SU-DHL-6 (cell line): ENCODE results near the gene CPAMD8.

Experiments used
- H2AFZ ChIP-seq: fragments of 200-600 bp; sonication (generic); 2 replicates; pipeline ENCODE4 v1.6.1; 2014; ENCODE audit warnings: low read depth, mild to moderate bottlenecking, moderate library complexity, mixed read lengths, antibody characterized with exemption, low read length; ENCODE audit not compliant: severe bottlenecking
- H3F3A ChIP-seq: fragments of 200-600 bp; shearing (Covaris generic); 2 replicates; pipeline ENCODE4 v1.6.0; 2016; ENCODE audit warnings: antibody characterized with exemption, mild to moderate bottlenecking; ENCODE audit not compliant: insufficient read depth
- H3K27ac ChIP-seq: fragments of 200-600 bp; sonication (generic); 2 replicates; pipeline ENCODE4 v1.5.1; 2016; ENCODE audit warnings: low read depth, mild to moderate bottlenecking, low read length, moderate library complexity, mixed read lengths
- H3K27me3 ChIP-seq: fragments of 200-600 bp; sonication (generic), shearing (Covaris generic); 2 replicates; pipeline ENCODE4 v1.6.0; 2014; ENCODE audit warnings: mild to moderate bottlenecking, low read length
- H3K36me3 ChIP-seq: fragments of 200-600 bp; sonication (generic); 2 replicates; pipeline ENCODE4 v1.6.1; 2014; ENCODE audit warnings: mild to moderate bottlenecking, low read length, mixed read lengths
- H3K4me2 ChIP-seq: fragments of 300-600, 200-600 bp; shearing (Covaris generic), sonication (generic); 2 replicates; pipeline ENCODE4 v1.6.0; 2014; ENCODE audit warnings: low read length, low read depth, mild to moderate bottlenecking; ENCODE audit not compliant: poor library complexity, severe bottlenecking
- H3K4me3 ChIP-seq: fragments of 200-600 bp; sonication (generic); 2 replicates; pipeline ENCODE4 v1.5.1; 2014; ENCODE audit warnings: antibody characterized with exemption, low read length, mild to moderate bottlenecking, mixed read lengths; ENCODE audit not compliant: insufficient read depth, poor library complexity, severe bottlenecking
- H3K79me2 ChIP-seq: fragments of 200-600 bp; sonication (generic); 2 replicates; pipeline ENCODE4 v1.6.1; 2014; ENCODE audit warnings: mild to moderate bottlenecking, low read length, moderate library complexity; ENCODE audit not compliant: insufficient read depth
- H3K9ac ChIP-seq: fragments of 200-600 bp; sonication (generic); 2 replicates; pipeline ENCODE4 v1.7.0; 2014; ENCODE audit warnings: mild to moderate bottlenecking, low read length
- H3K9me2 ChIP-seq: fragments of 200-600 bp; sonication (generic); replicated peaks from 2 replicates; pipeline ENCODE4 v1.6.1; 2014; ENCODE audit warnings: low read length; ENCODE audit not compliant: insufficient read depth
- H3K9me3 ChIP-seq: fragments of 200-600 bp; sonication (generic); 2 replicates; pipeline ENCODE4 v1.6.1; 2014; ENCODE audit warnings: low read length, mixed read lengths; ENCODE audit not compliant: insufficient read depth
- H4K20me1 ChIP-seq: fragments of 200-600 bp; sonication (generic); 2 replicates; pipeline ENCODE4 v1.6.1; 2014; ENCODE audit warnings: low read depth, mild to moderate bottlenecking, antibody characterized with exemption, low read length, moderate library complexity, mixed read lengths
- EZH2phosphoT487 ChIP-seq: fragments of 200-600 bp; sonication (generic), shearing (Covaris generic); conservative IDR thresholded peaks from 2 replicates; pipeline ENCODE4 v1.6.1; 2018; ENCODE audit warnings: mild to moderate bottlenecking, antibody characterized with exemption, low read length, moderate library complexity, mixed read lengths
- TF ChIP-seq, protein P1 (sequence below): fragments of 200-600 bp; sonication (generic); IDR thresholded peaks from one replicate; pipeline ENCODE4 v1.5.1; 2017; ENCODE audit warnings: antibody characterized with exemption, mild to moderate bottlenecking, low read length, moderate library complexity; ENCODE audit not compliant: insufficient read depth, poor library complexity, severe bottlenecking

Gene CPAMD8

DNA sequence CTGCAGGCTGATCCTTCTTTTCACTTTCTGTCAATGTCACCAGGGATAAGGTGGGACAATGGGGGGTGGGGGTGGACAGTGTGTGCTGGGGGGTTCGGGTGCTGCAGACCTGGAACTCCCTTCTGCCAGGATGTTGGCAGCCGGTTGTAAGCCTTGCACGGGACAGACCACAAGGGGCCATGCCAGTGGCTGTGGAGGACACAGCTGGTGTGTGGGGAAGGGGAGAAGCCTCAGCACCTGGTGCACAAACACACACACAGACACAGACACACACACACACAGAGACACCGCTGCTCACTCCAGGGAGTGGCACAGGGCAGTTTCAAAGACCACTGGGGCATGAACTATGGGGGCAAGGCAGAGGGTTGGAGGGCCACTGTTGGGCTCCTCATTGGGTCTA is 134.2 kb downstream of the CPAMD8 start:
- H2AFZ ChIP-seq = no peak overlapping the region
- no peaks in the 10 kb centered on the region for H3K36me3 ChIP-seq
- peak overlapping the region; percentile 65 for H3K27ac ChIP-seq
- no peak overlapping the region for H3K4me2 ChIP-seq
- H3K9ac ChIP-seq = no peak overlapping the region
- no peaks in the 10 kb centered on the region for H3F3A ChIP-seq
- H3K79me2 ChIP-seq = no peaks in the 10 kb centered on the region
- no peak overlapping the region for H3K4me3 ChIP-seq
- H3K9me3 ChIP-seq = no peaks in the 10 kb centered on the region
- TF ChIP-seq, protein P1, sequence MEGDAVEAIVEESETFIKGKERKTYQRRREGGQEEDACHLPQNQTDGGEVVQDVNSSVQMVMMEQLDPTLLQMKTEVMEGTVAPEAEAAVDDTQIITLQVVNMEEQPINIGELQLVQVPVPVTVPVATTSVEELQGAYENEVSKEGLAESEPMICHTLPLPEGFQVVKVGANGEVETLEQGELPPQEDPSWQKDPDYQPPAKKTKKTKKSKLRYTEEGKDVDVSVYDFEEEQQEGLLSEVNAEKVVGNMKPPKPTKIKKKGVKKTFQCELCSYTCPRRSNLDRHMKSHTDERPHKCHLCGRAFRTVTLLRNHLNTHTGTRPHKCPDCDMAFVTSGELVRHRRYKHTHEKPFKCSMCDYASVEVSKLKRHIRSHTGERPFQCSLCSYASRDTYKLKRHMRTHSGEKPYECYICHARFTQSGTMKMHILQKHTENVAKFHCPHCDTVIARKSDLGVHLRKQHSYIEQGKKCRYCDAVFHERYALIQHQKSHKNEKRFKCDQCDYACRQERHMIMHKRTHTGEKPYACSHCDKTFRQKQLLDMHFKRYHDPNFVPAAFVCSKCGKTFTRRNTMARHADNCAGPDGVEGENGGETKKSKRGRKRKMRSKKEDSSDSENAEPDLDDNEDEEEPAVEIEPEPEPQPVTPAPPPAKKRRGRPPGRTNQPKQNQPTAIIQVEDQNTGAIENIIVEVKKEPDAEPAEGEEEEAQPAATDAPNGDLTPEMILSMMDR = no peak
- no peak for TF ChIP-seq EZH2phosphoT487
- H3K9me2 ChIP-seq = no peaks in the 10 kb centered on the region
- H3K27me3 ChIP-seq = no peaks in the 10 kb centered on the region
- no peaks in the 10 kb centered on the region for H4K20me1 ChIP-seq

DNA sequence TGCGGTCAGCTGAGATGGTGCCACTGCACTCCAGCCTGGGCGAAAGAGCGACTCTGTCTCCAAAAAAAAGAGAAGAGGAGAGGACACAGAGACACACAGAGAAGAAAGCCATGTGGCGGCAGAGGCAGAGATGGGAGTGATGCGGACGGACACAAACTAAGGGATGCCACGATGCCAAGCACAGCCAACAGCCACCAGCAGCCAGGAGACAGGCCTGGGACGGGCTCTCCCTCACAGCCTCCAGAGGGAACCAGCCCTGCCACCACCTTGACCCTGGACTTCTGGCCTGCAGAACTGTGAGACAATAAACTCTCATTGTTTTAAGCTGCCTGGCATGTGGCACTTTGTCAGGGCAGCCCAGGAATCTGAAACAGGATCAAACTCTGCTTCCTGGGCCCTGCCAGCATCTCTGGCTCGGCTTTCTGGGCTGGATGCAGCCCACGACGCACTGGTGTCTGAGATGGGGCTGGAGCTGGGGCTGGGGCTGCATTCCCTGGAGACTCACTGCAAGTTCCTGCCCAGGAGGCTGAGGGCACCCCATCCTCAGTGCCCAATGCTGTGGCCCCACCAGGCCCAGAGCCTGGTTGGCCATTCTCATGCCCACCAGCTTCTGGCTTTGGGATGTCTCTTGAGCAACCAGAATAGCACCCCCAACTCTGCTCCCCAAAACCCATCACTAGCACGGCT is 134.8 kb downstream of the CPAMD8 start:
- H3K4me3 ChIP-seq = no peak overlapping the region
- no peaks in the 10 kb centered on the region for H3K9me2 ChIP-seq
- H3K9ac ChIP-seq = no peak overlapping the region
- no peak overlapping the region for H3K4me2 ChIP-seq
- H2AFZ ChIP-seq = no peak overlapping the region
- H3K27me3 ChIP-seq = no peaks in the 10 kb centered on the region
- H3F3A ChIP-seq = no peaks in the 10 kb centered on the region
- H3K9me3 ChIP-seq = no peaks in the 10 kb centered on the region
- 0 out of 2 replicates have a peak overlapping the region, but pooled peaks have one; percentile 65 for H3K27ac ChIP-seq
- H3K36me3 ChIP-seq = no peaks in the 10 kb centered on the region
- H3K79me2 ChIP-seq = no peaks in the 10 kb centered on the region
- H4K20me1 ChIP-seq = no peaks in the 10 kb centered on the region
- no peak for TF ChIP-seq EZH2phosphoT487
- TF ChIP-seq, protein P1 = no peak

DNA sequence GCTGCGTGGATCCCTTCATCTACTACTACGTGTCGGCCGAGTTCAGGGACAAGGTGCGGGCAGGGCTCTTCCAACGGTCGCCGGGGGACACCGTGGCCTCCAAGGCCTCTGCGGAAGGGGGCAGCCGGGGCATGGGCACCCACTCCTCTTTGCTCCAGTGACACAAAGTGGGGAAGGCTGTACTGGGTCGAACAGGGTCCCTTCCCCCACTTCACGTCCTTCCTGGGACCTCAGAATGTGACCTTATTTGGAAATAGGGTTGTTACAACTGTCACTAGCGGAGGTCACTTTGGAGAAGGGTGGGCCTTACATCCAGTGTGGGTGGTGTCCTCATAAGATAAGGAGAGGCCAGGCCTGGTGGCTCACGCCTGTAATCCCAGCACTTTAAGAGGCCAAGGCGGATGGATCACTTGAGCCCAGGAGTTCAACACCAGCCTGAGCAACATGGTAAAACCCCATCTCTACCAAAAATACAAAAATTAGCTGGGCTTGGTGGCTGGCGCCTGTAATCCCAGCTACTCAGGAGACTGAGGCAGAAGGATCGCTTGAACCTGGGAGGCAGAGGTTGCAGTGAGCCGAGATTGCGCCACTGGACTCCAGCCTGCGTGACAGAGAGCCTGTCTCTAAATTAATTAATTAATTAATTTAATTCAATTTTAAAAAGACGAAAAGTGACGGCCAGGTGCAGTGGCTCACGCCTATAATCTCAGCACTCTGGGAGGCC is 136.0 kb downstream of the CPAMD8 start:
- no peaks in the 10 kb centered on the region for H3K9me3 ChIP-seq
- H2AFZ ChIP-seq = no peak overlapping the region
- no peak for TF ChIP-seq EZH2phosphoT487
- TF ChIP-seq, protein P1 = no peak
- H3K9me2 ChIP-seq = no peaks in the 10 kb centered on the region
- H3K27ac ChIP-seq = no peak overlapping the region
- H3K9ac ChIP-seq = no peak overlapping the region
- no peaks in the 10 kb centered on the region for H3K27me3 ChIP-seq
- H3K36me3 ChIP-seq = no peaks in the 10 kb centered on the region
- H3K4me2 ChIP-seq = no peak overlapping the region
- no peak overlapping the region for H3K4me3 ChIP-seq
- no peaks in the 10 kb centered on the region for H4K20me1 ChIP-seq
- H3F3A ChIP-seq = no peaks in the 10 kb centered on the region
- no peaks in the 10 kb centered on the region for H3K79me2 ChIP-seq
